ENCODE data around the gene ALDOC.

DNA sequence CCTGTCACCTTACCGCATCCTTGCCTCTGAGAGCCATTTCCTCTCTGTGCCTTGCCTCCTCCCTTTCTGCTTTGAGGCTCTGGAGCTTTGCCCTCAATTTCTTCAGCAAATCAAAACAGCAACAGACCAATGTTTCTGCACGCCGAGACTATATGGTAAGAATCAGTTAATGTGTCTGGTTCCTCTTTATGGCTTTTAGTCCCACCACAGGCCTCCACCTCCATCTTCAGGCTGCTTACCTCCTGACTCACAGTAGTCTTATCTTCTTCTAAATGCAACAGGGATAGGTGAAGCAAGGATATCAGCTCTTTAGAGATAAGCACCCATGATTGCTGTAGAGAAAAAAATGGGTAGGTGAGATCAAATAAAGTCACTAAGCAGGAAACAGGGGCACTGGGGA lies 9.2 kb upstream of the ALDOC start:
- TF ChIP-seq, protein P1, sequence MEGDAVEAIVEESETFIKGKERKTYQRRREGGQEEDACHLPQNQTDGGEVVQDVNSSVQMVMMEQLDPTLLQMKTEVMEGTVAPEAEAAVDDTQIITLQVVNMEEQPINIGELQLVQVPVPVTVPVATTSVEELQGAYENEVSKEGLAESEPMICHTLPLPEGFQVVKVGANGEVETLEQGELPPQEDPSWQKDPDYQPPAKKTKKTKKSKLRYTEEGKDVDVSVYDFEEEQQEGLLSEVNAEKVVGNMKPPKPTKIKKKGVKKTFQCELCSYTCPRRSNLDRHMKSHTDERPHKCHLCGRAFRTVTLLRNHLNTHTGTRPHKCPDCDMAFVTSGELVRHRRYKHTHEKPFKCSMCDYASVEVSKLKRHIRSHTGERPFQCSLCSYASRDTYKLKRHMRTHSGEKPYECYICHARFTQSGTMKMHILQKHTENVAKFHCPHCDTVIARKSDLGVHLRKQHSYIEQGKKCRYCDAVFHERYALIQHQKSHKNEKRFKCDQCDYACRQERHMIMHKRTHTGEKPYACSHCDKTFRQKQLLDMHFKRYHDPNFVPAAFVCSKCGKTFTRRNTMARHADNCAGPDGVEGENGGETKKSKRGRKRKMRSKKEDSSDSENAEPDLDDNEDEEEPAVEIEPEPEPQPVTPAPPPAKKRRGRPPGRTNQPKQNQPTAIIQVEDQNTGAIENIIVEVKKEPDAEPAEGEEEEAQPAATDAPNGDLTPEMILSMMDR (IDR thresholded peaks at IDR 0.05; ENCODE audit: low read depth, low read length): no peak
- TF ChIP-seq POLR2A (IDR thresholded peaks at IDR 0.05; ENCODE audit: extremely low read depth, insufficient read length): no peak

Measured in NB4 (cell line).